Uterus (tissue), 4 donors: Measurements from ENCODE around the gene ZNF324. TPM values are rescaled to one million over a fixed set of nuclear protein-coding genes. Genes with fewer than 3 reads are reported as not detected.
"Not testable (repeated sequence)": the region's sequence is repeated elsewhere in the genome, so short reads cannot be mapped to it uniquely, and the experiment has no call there.

Experiments
- DNase-seq, 2 donors: peaks; one replicate each; pipeline ENCODE4 v3.0.0-alpha.2; 2019 to 2020
- H3K27ac ChIP-seq, 2 donors: fragments of 200-600 bp; sonication (generic); 1 replicate in 1 of 2; 2 replicates in 1 of 2; pipeline ENCODE4 v1.5.1; 2016 to 2018
- H3K27me3 ChIP-seq, 2 donors: fragments of 200-600 bp; sonication (generic); one replicate each; pipeline ENCODE4 v1.5.1; 2018 to 2019; ENCODE audit warnings: control low read depth in 1 of 2
- H3K36me3 ChIP-seq, 2 donors: fragments of 200-600 bp; sonication (generic); one replicate each; pipeline ENCODE4 v1.5.1; 2019; ENCODE audit warnings: control low read depth in 1 of 2
- H3K4me1 ChIP-seq, 2 donors: fragments of 200-600 bp; sonication (generic); one replicate each; pipeline ENCODE4 v1.5.1; 2018 to 2019; ENCODE audit warnings: control low read depth in 1 of 2
- H3K4me3 ChIP-seq, 2 donors: fragments of 200-600 bp; sonication (generic); 1 replicate in 1 of 2; 2 replicates in 1 of 2; pipeline ENCODE4 v1.5.1; 2018 to 2019; ENCODE audit warnings: mild to moderate bottlenecking in 1 of 2
- H3K9me3 ChIP-seq, 2 donors: fragments of 200-600 bp; sonication (generic); one replicate each; pipeline ENCODE4 v1.5.1; 2019; ENCODE audit warnings: control low read depth in 1 of 2
- CTCF ChIP-seq, 4 experiments: fragments of 200-600 bp in 2 of 4; fragments of 450-650 bp in 2 of 4; sonication (generic) in 2 of 4; IDR thresholded peaks; one replicate each; pipeline ENCODE4 v1.5.1; 2016 to 2019; ENCODE audit warnings: antibody characterized with exemption in 4 of 4, mild to moderate bottlenecking in 2 of 4, moderate library complexity in 1 of 4
- POLR2A ChIP-seq, 2 donors: fragments of 450-650 bp; IDR thresholded peaks; one replicate each; pipeline ENCODE4 v1.6.1; 2016; ENCODE audit warnings: antibody characterized with exemption in 2 of 2, mild to moderate bottlenecking in 1 of 2, moderate library complexity in 1 of 2
- intact Hi-C: fragments of 100-400 bp; cut with DNase I; formaldehyde crosslinking; loops from one replicate; pipeline ENCODE4 v1.15.1; 2023; ENCODE audit warnings: low total_unique reads
- total RNA-seq, 4 donors: library from RNA; depleted of rRNA in 3 of 4; stranded (reverse); fragments of >200 nt in 3 of 4; gene quantifications; one replicate each; pipeline versions ENCODE4 v1.1.0 to v1.2.4, GENCODE V29; 2014 to 2023
- donor health status: DM: yes; HTN: yes; CAD: no.

Gene ZNF324
- total RNA-seq, 4 donors from 2014 or later: 2.9 to 75.1 (median 27.1) TPM

GRCh38 chr19:58500242-58500641 is 33.4 kb downstream of the ZNF324 start:
- Histone ChIP-seq H3K36me3 (no peaks in the 10 kb centered on the region), H3K27ac (no peak overlapping the region), H3K9me3 (no peaks in the 10 kb centered on the region), H3K27me3 (no peaks in the 10 kb centered on the region), H3K4me1 (peaks cover 0 to 6% of the 10 kb centered on the region in 2 donors), H3K4me3 (no peak overlapping the region)
- TF ChIP-seq POLR2A (IDR thresholded peaks at IDR 0.05): no peak
- TF ChIP-seq CTCF (IDR thresholded peaks at IDR 0.05): no peak
- intact Hi-C loops: no loop called here
- DNase-seq: no peak

GRCh38 chr19:58507602-58508223 is 40.8 kb downstream of the ZNF324 start:
- H3K27me3 ChIP-seq, intact Hi-C loops: not testable (repeated sequence)

GRCh38 chr19:58509731-58510083 is 42.8 kb downstream of the ZNF324 start:
- TF ChIP-seq CTCF (IDR thresholded peaks at IDR 0.05) (no peak), POLR2A (IDR thresholded peaks at IDR 0.05) (no peak)
- no peaks in the 10 kb centered on the region for H3K27me3 ChIP-seq
- H3K4me1 ChIP-seq: no peaks in the 10 kb centered on the region
- intact Hi-C loops: no loop called here
- no peaks in the 10 kb centered on the region for H3K9me3 ChIP-seq
- H3K27ac ChIP-seq: no peak overlapping the region
- H3K4me3 ChIP-seq: no peak overlapping the region
- DNase-seq: no peak
- no peaks in the 10 kb centered on the region for H3K36me3 ChIP-seq

More at GRCh38 chr19:58507602-58508223, 40.8 kb downstream of the ZNF324 start:
- not testable (repeated sequence) for H3K4me3 ChIP-seq, DNase-seq, H3K27ac ChIP-seq, H3K36me3 ChIP-seq, H3K9me3 ChIP-seq, H3K4me1 ChIP-seq

- Histone ChIP-seq H3K4me1 (no peaks in the 10 kb centered on the region), H3K36me3 (no peaks in the 10 kb centered on the region), H3K27me3 (no peaks in the 10 kb centered on the region), H3K9me3 (no peaks in the 10 kb centered on the region), H3K4me3 (no peak overlapping the region), H3K27ac (no peak overlapping the region)
- TF ChIP-seq CTCF (IDR thresholded peaks at IDR 0.05) (no peak), POLR2A (IDR thresholded peaks at IDR 0.05) (no peak)
- intact Hi-C loops: no loop called here
- DNase-seq: no peak
Observed at GRCh38 chr19:58510084-58510862, 43.4 kb downstream of the ZNF324 start.

- TF ChIP-seq POLR2A (IDR thresholded peaks at IDR 0.05): no peak
- no peak for TF ChIP-seq CTCF (IDR thresholded peaks at IDR 0.05)
- Histone ChIP-seq H3K4me1 (no peaks in the 10 kb centered on the region), H3K36me3 (no peaks in the 10 kb centered on the region), H3K9me3 (no peaks in the 10 kb centered on the region), H3K27me3 (no peaks in the 10 kb centered on the region), H3K4me3 (no peak within 1 kb of the TSS), H3K27ac (no peak within 1 kb of the TSS)
- intact Hi-C loops: no loop called here
- DNase-seq: no peak
Observed at GRCh38 chr19:58511353-58512208, 44.7 kb downstream of the ZNF324 start, which contains the start of gene SLC27A5. Gene SLC27A5 (minus strand): TSS chr19:58511992. CDS start chr19:58511955, 37 bp downstream.
